ENCODE results near the gene FBL. TPM values are rescaled to one million over a fixed set of nuclear protein-coding genes. Genes with fewer than 3 reads are reported as not detected.

The FBL gene
- total and polyA plus RNA-seq, 2 of the 8 experiments (the other 6 are each of a cell fraction or from before 2014, with no cell fraction given): 790 to 1,361 TPM

DNA sequence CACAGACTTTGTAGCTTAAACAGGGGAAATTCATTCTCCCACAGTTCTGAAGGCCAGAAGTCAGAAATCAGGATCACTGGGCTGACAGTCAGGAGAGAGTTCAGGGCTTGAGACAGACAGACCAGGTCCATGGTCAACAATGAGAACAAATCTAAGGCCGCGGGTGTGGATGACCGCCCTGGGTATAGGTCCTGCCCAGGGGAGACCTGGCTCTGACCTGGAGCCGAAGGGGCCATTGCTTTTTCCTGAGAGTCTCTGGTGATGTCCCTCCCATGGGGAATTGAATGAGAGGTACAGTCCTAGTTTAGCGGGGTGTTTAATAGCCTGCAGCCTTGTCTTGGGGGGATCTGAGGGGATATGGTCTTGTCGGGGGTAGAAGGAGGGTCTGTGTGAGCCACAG is 25.2 kb upstream of the FBL start:
- no peak overlapping the region for H2AFZ ChIP-seq (ENCODE audit: low read length)
- CTCF ChIA-PET (ENCODE audit: partially characterized antibody): no interaction called here
- H3K79me1 ChIP-seq (ENCODE audit: low read depth, low read length): no peaks in the 10 kb centered on the region
- H3K4me2 ChIP-seq (ENCODE audit: insufficient read depth in 1 of 2, low read depth in 2 of 2, low read length in 2 of 2): no peak overlapping the region
- 80% methylated on average over 6 of the region's 6 CpGs; no CpG with 5 or more reads in 1 of the 2 experiments for WGBS, 2 experiments (ENCODE audit: extremely low coverage in 1 of 2, insufficient coverage in 1 of 2, insufficient read length in 1 of 2, insufficient replicate concordance in 2 of 2, low coverage in 1 of 2, low lambda C conversion rate in 2 of 2, missing lambda C conversion rate in 1 of 2)
- no peak overlapping the region for H3K9ac ChIP-seq (replicated peaks in 1 of 4; ENCODE audit: extremely low read depth in 1 of 4, low read depth in 3 of 4, low read length in 3 of 4)
- H2AK5ac ChIP-seq (ENCODE audit: low read depth, low read length): no peak overlapping the region
- H4K5ac ChIP-seq (ENCODE audit: insufficient read length, low read depth, low read length): no peak overlapping the region
- no peak for FAIRE-seq
- no peak overlapping the region for H4K91ac ChIP-seq (replicated peaks; ENCODE audit: insufficient read length, low read length)
- H4K8ac ChIP-seq (ENCODE audit: extremely low read depth, insufficient read depth, low read length): no peak overlapping the region
- H3K4me3 ChIP-seq (ENCODE audit: extremely low read depth in 1 of 4, insufficient read depth in 2 of 4, low read depth in 3 of 4, low read length in 4 of 4): no peak overlapping the region
- peaks cover 0 to 6% (median 4%) of the 10 kb centered on the region in 4 experiments; a peak in 4 of 7 replicates for H3K4me1 ChIP-seq (replicated peaks in 1 of 4; ENCODE audit: control insufficient read depth in 3 of 4, insufficient read depth in 4 of 4, low read length in 3 of 4)
- no peaks in the 10 kb centered on the region for H3K36me3 ChIP-seq (ENCODE audit: control insufficient read depth in 2 of 4, insufficient read depth in 4 of 4, low read length in 3 of 4)
- no peak overlapping the region for H3K4ac ChIP-seq (replicated peaks; ENCODE audit: insufficient read length, low read depth, low read length)
- no peak overlapping the region for H3K23ac ChIP-seq (ENCODE audit: insufficient read length)
- no peak overlapping the region for H2BK5ac ChIP-seq (ENCODE audit: low read depth, low read length)
- H2BK15ac ChIP-seq (ENCODE audit: low read length): no peak overlapping the region
- POLR2A ChIA-PET (ENCODE audit: partially characterized antibody): no interaction called here
- DNase-seq (ENCODE audit: low read depth in 1 of 2, low spot score in 2 of 2): no peak
- no peak overlapping the region for H3K56ac ChIP-seq (replicated peaks; ENCODE audit: insufficient read length, low read depth, low read length)
- no peaks in the 10 kb centered on the region for H3K79me2 ChIP-seq (ENCODE audit: control insufficient read depth in 1 of 2, insufficient read depth in 2 of 2, low read length in 2 of 2)
- H4K20me1 ChIP-seq (replicated peaks in 1 of 2; ENCODE audit: control insufficient read depth in 1 of 2, insufficient read depth in 2 of 2, low read length in 2 of 2): no peaks in the 10 kb centered on the region
- H2BK12ac ChIP-seq (ENCODE audit: low read depth, low read length): no peak overlapping the region
- no peak overlapping the region for H3K14ac ChIP-seq (ENCODE audit: insufficient read length)
- no peaks in the 10 kb centered on the region for H3K23me2 ChIP-seq (ENCODE audit: low read depth, low read length)
- H2BK120ac ChIP-seq (replicated peaks; ENCODE audit: low read depth, low read length): no peak overlapping the region
- H3K9me3 ChIP-seq (ENCODE audit: insufficient read depth in 2 of 2, low read depth in 1 of 2, low read length in 1 of 2): no peaks in the 10 kb centered on the region
- no peak overlapping the region for H3K27ac ChIP-seq (ENCODE audit: low read depth, low read length)
- H3K18ac ChIP-seq (ENCODE audit: extremely low read depth, low read length): no peak overlapping the region
- no peak for TF ChIP-seq KDM5A (IDR thresholded peaks at IDR 0.05; ENCODE audit: low read length)
- TF ChIP-seq MAFK (IDR thresholded peaks at IDR 0.05; ENCODE audit: low read depth, low read length): no peak
- TF ChIP-seq RAD21 (IDR thresholded peaks at IDR 0.05 in 1 of 2, conservative IDR thresholded peaks at IDR 0.05 in 1 of 2; ENCODE audit: low read depth in 2 of 2, low read length in 2 of 2): no peak
- TF ChIP-seq BCL11A (IDR thresholded peaks at IDR 0.05; ENCODE audit: low read depth in 2 of 2, low read length in 2 of 2): no peak
- TF ChIP-seq PHF8 (conservative IDR thresholded peaks at IDR 0.05; ENCODE audit: low read depth, low read length): no peak
- no peak for TF ChIP-seq RNF2 (IDR thresholded peaks at IDR 0.05; ENCODE audit: borderline replicate concordance, low read depth, low read length, missing control alignments, poor library complexity, severe bottlenecking)
- no peak for TF ChIP-seq TEAD4 (IDR thresholded peaks at IDR 0.05; ENCODE audit: low read depth, low read length)
- no peak for TF ChIP-seq POLR2A (IDR thresholded peaks at IDR 0.05; ENCODE audit: control extremely low read depth in 1 of 2, low read depth in 2 of 2, low read length in 2 of 2)
- no peak for TF ChIP-seq JUND (IDR thresholded peaks at IDR 0.05; ENCODE audit: low read length)
- no peaks in the 10 kb centered on the region for H3K27me3 ChIP-seq (replicated peaks in 1 of 4; ENCODE audit: control insufficient read depth in 3 of 4, extremely low read depth in 1 of 4, insufficient read depth in 3 of 4, low read length in 3 of 4)
- H2BK20ac ChIP-seq (ENCODE audit: low read length): no peak overlapping the region
